Right hindlimb (tissue), 1 donor: ENCODE results near the gene F10.

ENCODE experiments used
- DNase-seq: peaks from one replicate; pipeline ENCODE4 v3.0.0-alpha.2; 2018

Gene F10

DNA sequence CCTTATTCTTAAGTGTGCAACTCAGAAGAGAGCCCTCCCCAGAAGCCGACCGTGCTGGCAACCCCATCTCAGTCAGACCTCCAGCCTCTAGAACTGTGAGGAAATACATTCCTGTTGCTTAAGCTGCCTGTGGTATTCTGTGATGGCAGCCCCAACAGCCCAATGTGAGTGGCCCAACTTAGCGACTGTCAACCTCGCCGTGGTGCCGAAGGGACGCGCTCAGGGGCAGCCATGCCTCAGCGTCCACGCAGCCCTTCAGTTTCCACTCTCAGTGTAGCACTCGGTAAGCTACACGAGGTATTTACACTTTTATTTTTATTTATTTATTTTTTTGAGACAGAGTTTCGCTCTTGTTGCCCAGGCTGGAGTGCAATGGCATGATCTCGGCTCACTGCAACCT, 54.2 kb downstream of the F10 start:
- DNase-seq: no peak

DNA sequence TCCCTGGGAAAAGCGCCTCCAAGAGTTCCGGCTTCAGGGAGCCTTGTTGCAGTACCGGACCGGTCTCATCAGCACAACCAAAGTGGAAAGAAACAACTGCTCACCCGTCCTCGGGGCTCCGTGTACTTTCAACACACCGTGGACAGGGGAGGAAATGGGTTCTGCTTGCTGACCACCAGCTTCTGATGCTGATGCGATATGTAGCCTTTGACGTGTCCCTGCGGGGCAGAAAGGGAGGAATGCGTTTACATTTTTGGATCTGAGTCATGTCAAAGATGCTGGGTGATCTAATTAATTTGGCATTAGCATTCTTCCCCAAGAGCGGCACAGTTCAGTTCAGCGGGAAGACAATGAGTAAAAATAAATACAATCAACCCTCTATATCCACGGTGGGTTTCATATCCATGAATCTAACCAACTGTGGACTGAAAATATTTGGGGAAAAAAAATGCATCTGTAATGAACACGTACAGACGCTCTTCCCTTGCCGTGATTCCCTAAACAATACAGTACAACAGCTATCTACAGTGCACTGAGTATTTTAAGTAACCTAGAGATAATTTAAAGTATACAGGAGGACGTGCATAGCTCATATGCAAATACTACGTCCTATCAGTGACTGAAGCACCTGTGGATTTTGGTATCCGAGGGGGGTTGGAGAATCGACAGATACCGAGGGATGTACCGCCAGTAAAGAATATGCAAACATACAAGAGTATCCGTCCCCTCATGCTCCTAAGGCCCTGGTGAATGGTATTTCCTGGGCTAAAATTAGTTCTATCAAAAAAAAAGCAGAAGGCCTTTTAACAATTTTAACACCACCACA, 55.7 kb downstream of the F10 start:
- no peak for DNase-seq

DNA sequence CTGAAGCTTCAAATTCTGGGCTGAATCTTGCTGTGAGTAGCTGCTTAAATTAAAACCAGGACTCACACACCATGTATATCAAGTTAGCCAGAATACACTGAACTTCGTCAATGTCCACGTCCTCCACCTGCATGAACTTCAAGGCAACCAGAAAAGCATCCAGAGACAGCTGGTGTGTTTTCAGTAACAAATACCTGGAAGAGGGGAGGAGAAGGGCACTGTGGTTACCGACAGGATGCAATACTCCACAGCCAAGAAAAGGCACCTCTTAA, 56.2 kb downstream of the F10 start:
- DNase-seq: no peak

DNA sequence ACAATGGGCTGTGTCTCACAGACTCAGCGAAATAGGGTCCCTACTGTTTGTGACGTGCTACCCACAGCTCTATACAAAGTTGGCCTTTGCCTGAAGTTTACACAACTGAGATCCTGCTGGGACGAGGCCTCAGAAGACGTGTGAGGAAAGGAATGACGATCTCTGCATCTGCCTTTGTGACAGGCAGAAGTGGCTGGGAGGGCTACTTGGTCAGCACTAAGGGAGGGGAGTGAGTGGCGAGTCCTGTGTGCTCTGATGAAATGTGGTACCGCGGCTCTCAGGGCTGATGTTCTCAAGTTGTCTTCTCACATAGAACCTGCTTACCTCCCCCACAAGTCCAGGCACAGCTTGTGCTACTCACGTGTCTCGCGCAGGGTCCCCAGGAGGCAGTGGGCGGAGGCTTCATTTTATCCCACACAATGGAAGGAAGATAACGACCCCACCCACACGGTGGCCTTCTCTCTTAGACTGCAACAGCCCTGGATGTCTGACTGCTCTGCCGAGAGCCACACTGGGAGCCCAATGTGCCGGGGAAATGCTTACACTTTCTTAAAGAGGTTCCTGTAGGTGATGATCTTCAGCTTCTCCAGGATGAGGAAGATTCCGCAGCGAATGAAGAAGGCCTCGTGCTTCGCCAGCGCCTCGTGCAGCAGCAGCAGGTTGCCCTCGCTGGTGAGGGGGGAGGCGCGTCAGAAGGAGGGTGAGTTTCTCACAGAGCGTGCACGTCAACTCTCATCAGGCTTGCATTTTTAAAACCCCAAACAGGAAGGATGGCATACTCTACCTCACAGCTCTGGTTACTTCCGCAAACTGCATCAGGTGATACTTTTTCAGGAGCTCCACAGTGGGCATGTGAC, 57.0 kb downstream of the F10 start:
- DNase-seq: no peak

DNA sequence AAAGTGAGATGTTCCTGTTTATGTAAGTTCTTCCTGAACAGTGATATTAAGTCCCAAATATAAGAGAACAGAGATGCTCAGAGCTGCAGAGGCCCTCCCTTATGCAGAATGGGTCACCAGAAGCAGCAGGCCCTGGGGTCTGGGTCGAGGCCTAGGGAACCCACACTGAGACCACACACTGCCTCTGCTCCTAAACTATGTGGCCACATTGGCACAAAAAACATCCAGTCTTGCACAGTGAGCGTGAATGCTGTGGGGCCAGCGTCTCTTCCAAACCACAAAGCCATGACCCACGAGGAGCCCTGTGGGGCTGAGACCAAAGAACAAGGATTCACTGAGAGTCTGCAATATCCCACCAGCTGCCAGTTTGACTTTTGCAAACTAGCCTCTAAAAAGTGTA, 59.4 kb downstream of the F10 start:
- no peak for DNase-seq

DNA sequence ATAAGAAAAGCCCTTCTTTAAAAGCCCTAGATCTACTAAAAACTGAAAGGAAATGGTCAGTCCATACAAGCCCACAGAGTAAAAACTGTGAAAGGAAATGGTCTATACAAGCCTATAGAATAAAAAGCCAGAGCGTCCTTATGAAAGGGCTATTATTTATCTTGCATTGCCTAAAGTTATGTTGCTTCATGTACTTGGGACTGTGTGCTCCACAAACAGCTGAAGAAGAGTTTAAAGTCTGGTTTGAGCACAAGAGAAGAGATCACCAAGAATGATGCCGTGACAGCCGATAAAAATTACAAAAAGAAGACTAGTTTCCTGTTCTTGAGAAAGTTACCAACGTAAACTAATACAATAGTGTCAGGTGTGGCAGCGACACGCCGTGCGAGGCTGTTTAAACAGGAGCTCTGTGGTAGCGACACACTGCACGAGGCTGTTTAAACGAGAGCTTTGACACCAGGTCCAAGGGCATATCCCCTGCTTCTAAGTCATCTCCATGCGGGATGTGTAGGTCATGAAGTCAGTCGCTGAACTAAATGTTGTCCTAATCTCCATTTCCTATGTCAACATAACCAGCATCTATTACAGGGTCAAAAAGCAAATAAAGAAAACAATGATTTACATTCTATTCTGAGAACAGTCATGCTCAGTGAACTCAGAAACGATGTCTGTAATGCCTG, 61.0 kb downstream of the F10 start:
- no peak for DNase-seq

DNA sequence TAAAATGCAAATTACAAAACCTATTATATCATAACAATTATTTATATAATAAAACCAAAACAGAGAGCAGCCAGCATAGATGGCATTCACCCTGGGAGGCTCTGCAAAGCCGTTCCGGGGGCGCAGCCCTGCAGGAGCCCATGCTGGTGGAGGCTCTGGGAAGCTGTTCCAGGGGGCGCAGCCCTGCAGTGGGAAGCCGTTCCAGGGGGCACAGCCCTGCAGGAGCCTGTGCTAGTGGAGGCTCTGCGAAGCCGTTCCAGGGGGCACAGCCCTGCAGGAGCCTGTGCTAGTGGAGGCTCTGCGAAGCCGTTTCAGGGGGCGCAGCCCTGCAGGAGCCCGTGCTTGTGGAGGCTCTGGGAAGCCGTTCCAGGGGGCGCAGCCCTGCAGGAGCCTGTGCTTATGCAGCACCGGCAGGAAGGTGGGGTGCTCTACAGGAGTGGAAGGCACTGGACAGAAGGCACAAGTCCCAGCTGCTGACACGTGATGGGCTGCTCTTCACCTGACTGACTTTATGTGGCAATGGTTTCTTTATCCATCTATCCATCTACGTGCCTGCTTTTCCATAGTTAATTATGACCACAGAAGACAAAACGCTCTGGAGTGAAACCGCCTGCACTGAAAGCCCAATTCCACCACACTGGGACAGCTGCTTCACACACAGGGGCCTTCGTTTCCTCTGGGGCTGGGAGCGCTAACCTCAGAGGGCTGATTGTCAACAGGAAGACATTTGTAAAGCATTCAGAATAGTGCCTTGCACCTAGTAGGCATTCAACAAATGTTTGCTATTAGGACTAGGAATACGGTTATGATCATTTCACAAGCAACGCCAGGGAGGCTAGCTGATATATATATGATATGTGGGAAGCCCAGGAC, 62.2 kb downstream of the F10 start:
- no peak for DNase-seq

DNA sequence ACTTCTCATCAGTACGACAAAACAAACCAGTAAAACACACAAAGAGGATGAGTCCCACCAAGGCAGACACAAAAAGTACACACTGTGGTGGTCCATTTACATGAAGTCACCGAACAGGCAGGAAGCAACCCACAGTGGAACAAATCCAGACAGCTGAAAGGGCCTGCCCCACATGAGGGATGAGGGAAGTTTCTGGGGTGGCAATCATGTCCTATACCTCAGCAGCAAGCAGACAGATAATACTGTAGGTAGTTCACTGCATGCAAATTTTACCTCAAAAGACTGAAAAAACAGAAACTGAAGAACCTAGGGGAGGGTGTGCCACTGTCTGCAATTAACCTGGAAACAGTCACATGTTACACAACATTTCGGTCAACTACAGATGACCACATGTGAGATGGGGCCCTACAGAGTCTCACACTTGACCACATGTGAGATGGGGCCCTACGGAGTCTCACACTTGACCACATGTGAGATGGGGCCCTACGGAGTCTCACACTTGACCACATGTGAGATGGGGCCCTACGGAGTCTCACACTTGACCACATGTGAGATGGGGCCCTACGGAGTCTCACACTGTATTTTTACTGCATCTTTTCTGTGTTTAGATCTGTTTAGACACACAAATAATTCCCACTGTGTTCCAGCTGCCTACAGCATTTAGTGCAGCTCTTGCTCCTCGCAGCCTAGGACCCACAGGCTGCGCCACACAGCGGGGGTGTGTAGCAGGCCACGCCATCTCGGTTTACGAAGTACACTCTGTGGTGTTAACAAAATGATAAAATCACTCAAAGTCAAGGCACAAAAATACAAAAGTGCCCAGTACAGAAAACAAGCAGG, 63.7 kb downstream of the F10 start:
- DNase-seq: no peak

DNA sequence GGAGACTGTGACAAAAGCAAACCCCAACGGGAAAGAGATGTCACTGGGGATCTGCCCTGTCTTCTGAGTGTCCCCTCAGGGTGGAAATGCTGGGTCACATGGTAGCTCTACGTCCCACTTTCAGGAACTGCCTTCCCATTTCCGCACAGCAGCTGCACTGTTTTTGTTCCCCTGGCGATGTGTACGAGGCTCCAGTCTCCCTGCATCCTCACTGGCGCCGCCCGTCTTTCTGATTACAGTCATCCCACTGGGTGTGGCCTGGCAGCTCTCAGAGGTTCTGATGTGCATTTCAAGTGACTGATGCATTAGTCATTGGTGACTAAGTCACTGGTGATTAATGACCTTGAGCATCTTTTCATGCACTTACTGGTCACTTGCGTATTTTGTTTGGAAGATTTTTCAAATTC, 64.7 kb downstream of the F10 start:
- DNase-seq: no peak

DNA sequence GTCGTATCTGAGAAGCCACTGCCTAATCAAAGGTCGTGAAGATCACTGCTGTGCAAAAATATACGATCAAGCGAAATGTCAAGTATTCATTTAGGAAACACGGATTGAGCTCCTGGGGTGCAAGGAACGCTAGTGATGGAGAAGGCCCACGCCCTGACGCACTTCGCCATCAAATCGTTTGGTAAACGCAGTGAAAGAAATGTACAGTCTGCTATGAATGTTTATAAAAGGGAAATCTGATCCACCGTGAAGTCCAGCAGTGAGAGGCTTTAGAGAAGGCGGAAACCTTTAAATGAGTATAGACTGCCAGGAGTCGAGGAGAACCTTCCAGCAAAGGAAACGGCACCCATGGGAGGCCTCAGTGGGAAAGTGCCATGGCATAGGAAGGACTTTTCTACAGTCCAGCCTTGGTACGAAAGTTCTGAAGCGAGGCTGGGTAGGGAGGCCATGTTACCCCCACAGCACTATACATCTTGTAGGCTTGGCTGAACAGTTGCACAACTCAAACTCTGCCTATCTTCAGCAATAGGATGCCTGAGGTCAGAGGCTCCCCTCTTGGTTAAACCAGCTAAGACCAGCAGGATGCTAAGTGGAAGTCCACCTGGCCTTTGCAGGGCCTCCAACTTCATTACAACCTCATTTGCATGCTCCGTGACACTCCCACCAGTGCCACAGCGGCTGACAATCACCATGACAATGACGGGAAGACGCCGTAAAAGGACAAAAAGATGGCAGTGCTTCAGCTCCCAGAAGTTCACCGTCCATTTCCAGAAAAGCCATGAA, 65.5 kb downstream of the F10 start:
- no peak for DNase-seq

DNA sequence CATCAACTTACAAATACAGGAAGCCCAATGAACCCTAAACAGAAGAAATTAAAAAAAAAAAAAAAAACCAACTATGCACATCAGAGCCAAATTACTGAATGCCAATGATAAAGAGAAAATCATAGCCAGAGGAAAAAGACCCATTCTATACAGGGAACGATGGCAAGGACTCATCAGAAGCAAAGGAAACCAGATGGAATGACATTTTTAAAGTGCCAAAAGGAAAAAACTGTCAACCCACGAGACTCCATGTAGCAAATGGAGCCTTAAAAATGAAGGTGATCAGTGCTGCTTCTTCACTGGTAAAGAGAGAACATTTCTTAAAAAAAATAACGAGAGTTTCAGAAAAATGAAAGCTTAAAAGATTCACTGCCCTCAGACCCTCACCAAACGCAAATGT, 67.6 kb downstream of the F10 start:
- no peak for DNase-seq

DNA sequence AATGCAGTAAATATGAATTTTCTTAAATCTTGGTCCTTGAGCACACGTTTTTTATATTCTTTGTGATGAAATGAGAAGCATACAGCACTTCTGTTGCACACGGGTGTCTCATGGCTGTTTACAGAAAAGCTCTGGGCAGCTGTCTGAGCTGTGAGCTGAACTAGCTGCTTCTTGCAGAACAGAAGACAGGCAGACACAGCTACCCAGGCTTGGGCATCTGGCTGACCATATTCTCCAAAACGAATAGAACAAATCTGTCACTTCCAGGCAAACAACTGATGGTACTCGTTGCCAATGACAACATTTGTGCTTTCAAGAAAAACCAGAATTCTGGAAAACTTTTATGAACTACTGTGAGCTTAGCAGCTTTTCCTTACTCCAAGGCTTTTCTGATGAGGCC, 69.7 kb downstream of the F10 start:
- no peak for DNase-seq

DNA sequence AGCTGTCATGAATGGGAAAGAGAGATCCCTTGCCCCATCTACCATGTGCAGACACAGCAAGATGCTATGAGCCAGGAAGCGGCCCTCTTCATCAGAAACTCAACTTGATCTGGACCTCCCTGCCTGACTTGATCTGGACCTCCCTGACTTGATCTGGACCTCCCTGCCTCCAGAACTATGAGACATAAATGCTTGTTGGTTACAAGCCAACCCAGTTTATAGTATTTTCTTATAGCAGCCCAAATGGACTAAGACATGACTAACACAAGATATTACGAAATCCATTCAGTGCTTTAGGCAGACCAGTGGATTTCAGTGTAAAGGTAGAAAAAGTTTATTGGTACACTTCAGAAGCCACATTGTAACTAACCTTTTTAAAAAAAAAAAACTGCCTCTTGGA, 70.3 kb downstream of the F10 start:
- no peak for DNase-seq

DNA sequence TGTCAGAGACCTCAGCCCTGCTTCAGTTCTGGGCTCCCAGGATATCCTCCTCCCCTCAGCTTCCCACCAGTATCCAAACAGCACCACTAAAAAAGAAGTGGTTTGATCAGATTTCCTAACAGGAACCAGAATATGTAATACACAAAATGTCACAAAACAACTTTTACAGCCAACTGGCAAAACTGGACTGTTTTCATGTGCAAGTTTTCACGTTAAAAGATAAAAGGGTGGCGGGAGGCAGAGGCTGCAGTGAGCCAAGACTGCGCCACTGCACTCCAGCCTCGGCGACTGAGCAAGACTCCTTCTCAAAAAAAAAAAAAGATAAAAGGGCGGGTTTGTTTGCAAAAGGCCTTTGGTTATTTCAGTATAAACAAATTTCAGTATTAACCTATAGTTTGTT, 72.8 kb downstream of the F10 start:
- no peak for DNase-seq

DNA sequence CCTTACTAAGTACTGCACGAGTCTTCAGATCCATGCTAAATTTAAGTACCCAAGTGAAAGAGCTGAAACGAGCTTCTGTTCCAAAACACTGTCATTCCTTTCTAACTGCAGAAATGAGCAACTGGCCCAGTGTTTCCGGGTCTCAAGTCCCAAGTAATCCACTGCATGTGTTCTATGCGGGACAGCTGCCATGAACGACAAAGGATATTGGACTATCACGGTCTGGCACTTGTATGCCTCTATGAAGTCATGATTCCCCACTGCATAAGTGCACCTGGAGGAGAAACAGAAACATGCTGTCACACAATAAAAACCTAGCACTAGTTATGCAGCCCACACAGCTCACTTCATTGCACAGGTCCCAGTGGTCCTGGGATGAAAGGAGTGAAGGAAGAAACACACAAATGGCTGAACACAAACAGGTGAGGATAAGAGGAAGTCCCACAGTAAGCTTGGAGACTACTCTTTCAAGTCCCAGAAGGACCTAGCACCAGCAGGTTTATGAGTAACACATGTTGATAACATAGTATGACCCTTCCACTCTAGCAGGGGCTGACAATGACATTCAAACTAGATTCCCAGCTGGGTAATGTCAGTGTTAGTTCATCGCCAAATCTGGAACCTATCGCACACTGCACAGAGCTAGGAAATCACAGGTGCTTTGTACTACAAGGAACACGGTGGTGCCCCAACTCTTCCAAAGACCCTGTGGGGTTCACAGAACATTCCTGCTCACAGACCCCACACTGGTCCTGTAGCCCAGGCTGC, 74.6 kb downstream of the F10 start:
- no peak for DNase-seq
